Measurements from ENCODE around the gene LINGO4. TPM values are rescaled to one million over a fixed set of nuclear protein-coding genes. Genes with fewer than 3 reads are reported as not detected.
A peak's percentile ranks its signal among the peaks of the same experiment; 100 is the strongest.

The LINGO4 gene
- total RNA-seq, 1 donor from 2014 or later, result not detected

- no peaks in the 10 kb centered on the region for H3K9me3 Mint-ChIP-seq (ENCODE audit: low read depth)
- H3K27me3 Mint-ChIP-seq (ENCODE audit: low read depth), result peaks cover 12% of the 10 kb centered on the region
- H3K4me3 Mint-ChIP-seq (ENCODE audit: unreplicated experiment), result no peak overlapping the region
- no peak for DNase-seq (ENCODE audit: low spot score)
- no peak for TF ChIP-seq CTCF (IDR thresholded peaks at IDR 0.05)
- H3K4me1 Mint-ChIP-seq (ENCODE audit: low read depth), result peaks cover 7% of the 10 kb centered on the region
- H3K36me3 Mint-ChIP-seq (ENCODE audit: low read depth), result peaks cover 3% of the 10 kb centered on the region
- H3K27ac Mint-ChIP-seq (ENCODE audit: unreplicated experiment), result no peak overlapping the region
Observed at GRCh38 chr1:151846062-151846568, 40.9 kb upstream of the LINGO4 start.

- H3K27me3 Mint-ChIP-seq (ENCODE audit: low read depth), result peaks cover 15% of the 10 kb centered on the region
Observed at GRCh38 chr1:151843398-151843797, 38.2 kb upstream of the LINGO4 start.

GRCh38 chr1:151841141-151841540 is 35.9 kb upstream of the LINGO4 start:
- Mint-ChIP-seq H3K27me3 (ENCODE audit: low read depth) (peaks cover 26% of the 10 kb centered on the region), H3K36me3 (ENCODE audit: low read depth) (peaks cover 3% of the 10 kb centered on the region), H3K4me3 (ENCODE audit: unreplicated experiment) (no peak overlapping the region), H3K27ac (ENCODE audit: unreplicated experiment) (no peak overlapping the region), H3K4me1 (ENCODE audit: low read depth) (peaks cover 17% of the 10 kb centered on the region), H3K9me3 (ENCODE audit: low read depth) (no peaks in the 10 kb centered on the region)
- DNase-seq (ENCODE audit: low spot score), result no peak
- TF ChIP-seq CTCF (IDR thresholded peaks at IDR 0.05), result no peak

More at GRCh38 chr1:151843398-151843797, 38.2 kb upstream of the LINGO4 start:
- no peak overlapping the region for H3K27ac Mint-ChIP-seq (ENCODE audit: unreplicated experiment)
- no peaks in the 10 kb centered on the region for H3K9me3 Mint-ChIP-seq (ENCODE audit: low read depth)
- no peak for DNase-seq (ENCODE audit: low spot score)
- H3K36me3 Mint-ChIP-seq (ENCODE audit: low read depth), result peaks cover 3% of the 10 kb centered on the region
- TF ChIP-seq CTCF (IDR thresholded peaks at IDR 0.05), result no peak
- H3K4me3 Mint-ChIP-seq (ENCODE audit: unreplicated experiment), result no peak overlapping the region
- H3K4me1 Mint-ChIP-seq (ENCODE audit: low read depth), result peaks cover 19% of the 10 kb centered on the region

GRCh38 chr1:151840421-151840820 is 35.2 kb upstream of the LINGO4 start:
- TF ChIP-seq CTCF (IDR thresholded peaks at IDR 0.05), result no peak
- no peak for DNase-seq (ENCODE audit: low spot score)
- peaks cover 27% of the 10 kb centered on the region for H3K27me3 Mint-ChIP-seq (ENCODE audit: low read depth)
- H3K9me3 Mint-ChIP-seq (ENCODE audit: low read depth), result no peaks in the 10 kb centered on the region
- no peak overlapping the region for H3K4me3 Mint-ChIP-seq (ENCODE audit: unreplicated experiment)
- no peak overlapping the region for H3K27ac Mint-ChIP-seq (ENCODE audit: unreplicated experiment)
- peaks cover 3% of the 10 kb centered on the region for H3K36me3 Mint-ChIP-seq (ENCODE audit: low read depth)
- H3K4me1 Mint-ChIP-seq (ENCODE audit: low read depth), result peaks cover 14% of the 10 kb centered on the region

- peak within 1 kb of the TSS; percentile 40 for H3K4me3 Mint-ChIP-seq (ENCODE audit: unreplicated experiment)
- no peaks in the 10 kb centered on the region for H3K9me3 Mint-ChIP-seq (ENCODE audit: low read depth)
- H3K27me3 Mint-ChIP-seq (ENCODE audit: low read depth), result peaks cover 27% of the 10 kb centered on the region
- no peak for TF ChIP-seq CTCF (IDR thresholded peaks at IDR 0.05)
- H3K36me3 Mint-ChIP-seq (ENCODE audit: low read depth), result peaks cover 3% of the 10 kb centered on the region
- DNase-seq (ENCODE audit: low spot score), result no peak
- H3K4me1 Mint-ChIP-seq (ENCODE audit: low read depth), result peaks cover 14% of the 10 kb centered on the region
- H3K27ac Mint-ChIP-seq (ENCODE audit: unreplicated experiment), result no peak within 1 kb of the TSS
Observed at GRCh38 chr1:151839457-151840403, 34.5 kb upstream of the LINGO4 start, which contains the start of gene C2CD4D. TSS of gene C2CD4D (minus strand) at chr1:151839820. CDS start at chr1:151838989, 831 bp downstream.

All from chondrocyte (in vitro differentiated cells).